HCT116 (cell line): ENCODE results near the gene AMN.

Experiments
- CBX3 ChIP-seq: IDR thresholded peaks from 2 replicates; pipeline ENCODE4 v1.6.1; 2012; ENCODE audit warnings: low read depth
- CTCF ChIP-seq, 3 experiments: fragments of 200-600 bp in 1 of 3; sonication (generic) in 1 of 3; IDR thresholded peaks in 2 of 3; conservative IDR thresholded peaks in 1 of 3; 2 replicates each; pipeline ENCODE4 v1.5.1; 2012 to 2017; ENCODE audit warnings: low read depth in 2 of 3, low read length in 2 of 3, antibody characterized with exemption in 1 of 3, borderline replicate concordance in 1 of 3, control low read depth in 1 of 3, mild to moderate bottlenecking in 1 of 3, mixed read lengths in 1 of 3, mixed run types in 1 of 3, moderate library complexity in 1 of 3; ENCODE audit not compliant: insufficient read depth in 1 of 3
- EZH2 ChIP-seq: fragments of 200-600 bp; sonication (generic); IDR thresholded peaks from 2 replicates; pipeline ENCODE4 v1.6.1; 2017; ENCODE audit warnings: antibody characterized with exemption, mixed run types
- FOSL1 ChIP-seq: IDR thresholded peaks from 2 replicates; pipeline ENCODE4 v1.6.1; 2012; ENCODE audit warnings: low read depth
- MAX ChIP-seq: IDR thresholded peaks from 2 replicates; pipeline ENCODE4 v1.6.1; 2012
- POLR2A ChIP-seq: IDR thresholded peaks from 2 replicates; pipeline ENCODE4 v1.7.0; 2011; ENCODE audit warnings: borderline replicate concordance; ENCODE audit not compliant: insufficient read depth, insufficient read length; ENCODE audit errors: extremely low read depth
- YY1 ChIP-seq: IDR thresholded peaks from 2 replicates; pipeline ENCODE4 v1.6.1; 2011; ENCODE audit warnings: low read length, low read depth, moderate library complexity, mild to moderate bottlenecking; ENCODE audit not compliant: insufficient replicate concordance; ENCODE audit errors: extremely low read depth

GRCh38 chr14:102979406-102979805 lies 56.9 kb downstream of the AMN start:
- no peak for TF ChIP-seq CTCF (IDR thresholded peaks at IDR 0.05 in 2 of 3, conservative IDR thresholded peaks at IDR 0.05 in 1 of 3; ENCODE audit: borderline replicate concordance in 1 of 3, insufficient read depth in 1 of 3, low read depth in 2 of 3, low read length in 2 of 3)
- no peak for TF ChIP-seq YY1
- no peak for TF ChIP-seq MAX
- TF ChIP-seq EZH2 = no peak
- TF ChIP-seq FOSL1 = no peak
- TF ChIP-seq POLR2A = no peak
- TF ChIP-seq CBX3 = no peak
